Endometrium (tissue), 2 donors: ENCODE measurements around the gene RIPOR1.
"Not testable (repeated sequence)": the region's sequence is repeated elsewhere in the genome, so short reads cannot be mapped to it uniquely, and the experiment has no call there.

Experiments used
- FAIRE-seq: peaks from 2 replicates; lab custom pipeline; 2012; peaks lifted over from hg19 to GRCh38; lab: Jason Lieb, UNC
- donor health status: control.
- donor health status: control.

The RIPOR1 gene

GRCh38 chr16:67517661-67518423 lies 10.8 kb upstream of the RIPOR1 start:
- FAIRE-seq: no peak

GRCh38 chr16:67518676-67519075 lies 10.0 kb upstream of the RIPOR1 start:
- FAIRE-seq: no peak

- FAIRE-seq: no peak
These were observed 9.4 kb upstream of the RIPOR1 start for GRCh38 chr16:67519242-67519641.

GRCh38 chr16:67521095-67521804 lies 7.4 kb upstream of the RIPOR1 start:
- FAIRE-seq: peak; percentile 18

GRCh38 chr16:67525176-67525860 lies 3.3 kb upstream of the RIPOR1 start:
- FAIRE-seq: no peak

GRCh38 chr16:67526149-67526791 lies 2.4 kb upstream of the RIPOR1 start:
- no peak for FAIRE-seq

- no peak for FAIRE-seq
These were observed 397 bp downstream of the RIPOR1 start for GRCh38 chr16:67528870-67529581.

- FAIRE-seq: no peak
These were observed 968 bp downstream of the RIPOR1 start for GRCh38 chr16:67529582-67530012.

GRCh38 chr16:67530013-67530939 lies 1.6 kb downstream of the RIPOR1 start:
- FAIRE-seq: no peak

- FAIRE-seq: no peak
These were observed 2.6 kb downstream of the RIPOR1 start for GRCh38 chr16:67531247-67531646.

GRCh38 chr16:67533024-67533560 lies 4.5 kb downstream of the RIPOR1 start:
- no peak for FAIRE-seq

- FAIRE-seq: not testable (repeated sequence)
These were observed 5.4 kb downstream of the RIPOR1 start for GRCh38 chr16:67533987-67534386.

GRCh38 chr16:67534431-67534830 lies 5.8 kb downstream of the RIPOR1 start:
- no peak for FAIRE-seq

- FAIRE-seq: no peak
These were observed 6.6 kb downstream of the RIPOR1 start for GRCh38 chr16:67535201-67535600.

- FAIRE-seq: no peak
These were observed 8.6 kb downstream of the RIPOR1 start for GRCh38 chr16:67537270-67537635.

GRCh38 chr16:67537636-67538591 lies 9.3 kb downstream of the RIPOR1 start:
- no peak for FAIRE-seq

GRCh38 chr16:67538666-67539101 lies 10.1 kb downstream of the RIPOR1 start:
- FAIRE-seq: no peak

GRCh38 chr16:67539271-67539670 lies 10.6 kb downstream of the RIPOR1 start:
- no peak for FAIRE-seq
